Activated CD4-positive, alpha-beta memory T cell treated with anti-CD3 and anti-CD28 coated beads for 36 hours (primary cell): ENCODE measurements around the gene TOMM20. TPM values are rescaled to one million over a fixed set of nuclear protein-coding genes. Genes with fewer than 3 reads are reported as not detected.

Source experiments
- CTCF ChIA-PET: fragments of 350-600 bp; sonication (Branson Sonifier 250); formaldehyde crosslinking; loops from one replicate; lab custom pipeline; 2021; ENCODE audit warnings: antibody characterized with exemption, inconsistent platforms; lab: Charles Lee
- POLR2A ChIA-PET: fragments of 350-600 bp; sonication (Branson Sonifier 250); formaldehyde crosslinking; loops from one replicate; lab custom pipeline; 2021; ENCODE audit warnings: antibody characterized with exemption; lab: Charles Lee
- DNase-seq: peaks from one replicate; pipeline ENCODE4 v3.0.0-alpha.2; 2020
- H3K27ac Mint-ChIP-seq: one replicate; pipeline ENCODE4 v1.8.0; 2021; ENCODE audit warnings: mixed read lengths
- H3K27me3 Mint-ChIP-seq: one replicate; pipeline ENCODE4 v1.8.0; 2021; ENCODE audit warnings: mixed read lengths
- H3K36me3 Mint-ChIP-seq: one replicate; pipeline ENCODE4 v1.8.0; 2021; ENCODE audit warnings: mixed read lengths
- H3K4me1 Mint-ChIP-seq: one replicate; pipeline ENCODE4 v1.8.0; 2021; ENCODE audit warnings: low read depth, mixed read lengths
- H3K4me3 Mint-ChIP-seq: one replicate; pipeline ENCODE4 v1.8.0; 2021; ENCODE audit warnings: mild to moderate bottlenecking, mixed read lengths
- H3K9me3 Mint-ChIP-seq: one replicate; pipeline ENCODE4 v1.8.0; 2021; ENCODE audit warnings: mixed read lengths
- intact Hi-C: fragments of 100-400 bp; cut with micrococcal nuclease; formaldehyde crosslinking; loops from one replicate; pipeline ENCODE4 v1.15.1; 2023
- total RNA-seq, 2 experiments: library from RNA; stranded (reverse); gene quantifications; one replicate each; pipeline ENCODE4 v1.2.3, GENCODE V29; 2021

Gene TOMM20
- total RNA-seq, 2 experiments from 2014 or later: 127 to 142 TPM

GRCh38 chr1:235157150-235157549 lies 28.5 kb upstream of the TOMM20 start:
- Mint-ChIP-seq H3K36me3 (peaks cover 41% of the 10 kb centered on the region), H3K4me1 (peaks cover 22% of the 10 kb centered on the region), H3K4me3 (no peak overlapping the region), H3K27ac (no peak overlapping the region), H3K9me3 (no peaks in the 10 kb centered on the region), H3K27me3 (no peaks in the 10 kb centered on the region)
- ChIA-PET POLR2A (no interaction called here), CTCF (interaction anchor here (0.6 to 1.0 kb wide), 3 partner anchors 44 to 52 kb away, joined by 3 to 4 read pairs (median 3); no protein-coding TSS in a partner anchor)
- intact Hi-C loops: no loop called here
- no peak for DNase-seq

GRCh38 chr1:235156740-235157139 lies 28.1 kb upstream of the TOMM20 start:
- Mint-ChIP-seq H3K27me3 (no peaks in the 10 kb centered on the region), H3K4me1 (peaks cover 18% of the 10 kb centered on the region), H3K36me3 (peaks cover 42% of the 10 kb centered on the region), H3K4me3 (no peak overlapping the region), H3K9me3 (no peaks in the 10 kb centered on the region), H3K27ac (no peak overlapping the region)
- intact Hi-C loops: loop anchor here (1.0 kb wide), 1 partner anchor 173 kb away; no protein-coding TSS in a partner anchor
- DNase-seq: no peak
- POLR2A ChIA-PET: interaction anchor here (0.5 kb wide), 1 partner anchor 12 kb away, joined by 4 read pairs; no protein-coding TSS in a partner anchor
- CTCF ChIA-PET: interaction anchor here (0.7 to 1.5 kb wide), 3 partner anchors 52 to 286 kb away, joined by 3 to 5 read pairs (median 5); no protein-coding TSS in a partner anchor

GRCh38 chr1:235156265-235156664 lies 27.6 kb upstream of the TOMM20 start:
- H3K27ac Mint-ChIP-seq: no peak overlapping the region
- no peaks in the 10 kb centered on the region for H3K9me3 Mint-ChIP-seq
- intact Hi-C loops: loop anchor here (1.0 kb wide), 1 partner anchor 173 kb away; no protein-coding TSS in a partner anchor
- no peak for DNase-seq
- POLR2A ChIA-PET: interaction anchor here (0.5 kb wide), 1 partner anchor 11 kb away, joined by 4 read pairs; no protein-coding TSS in a partner anchor
- no peak overlapping the region for H3K4me3 Mint-ChIP-seq
- peaks cover 45% of the 10 kb centered on the region for H3K36me3 Mint-ChIP-seq
- H3K27me3 Mint-ChIP-seq: no peaks in the 10 kb centered on the region
- CTCF ChIA-PET: interaction anchor here (0.7 to 1.5 kb wide), 3 partner anchors 51 to 287 kb away, joined by 3 to 5 read pairs (median 5); no protein-coding TSS in a partner anchor
- peaks cover 19% of the 10 kb centered on the region for H3K4me1 Mint-ChIP-seq

- peaks cover 47% of the 10 kb centered on the region for H3K36me3 Mint-ChIP-seq
- H3K27ac Mint-ChIP-seq: no peak overlapping the region
- H3K4me1 Mint-ChIP-seq: peaks cover 26% of the 10 kb centered on the region
- intact Hi-C loops: no loop called here
- no peaks in the 10 kb centered on the region for H3K27me3 Mint-ChIP-seq
- H3K9me3 Mint-ChIP-seq: no peaks in the 10 kb centered on the region
- no peak for DNase-seq
- CTCF ChIA-PET: no interaction called here
- H3K4me3 Mint-ChIP-seq: no peak overlapping the region
- POLR2A ChIA-PET: no interaction called here
Observed at GRCh38 chr1:235152235-235152634, 23.6 kb upstream of the TOMM20 start.

GRCh38 chr1:235151033-235151432 lies 22.4 kb upstream of the TOMM20 start:
- Mint-ChIP-seq H3K9me3 (no peaks in the 10 kb centered on the region), H3K4me1 (peaks cover 29% of the 10 kb centered on the region), H3K4me3 (no peak overlapping the region), H3K27ac (no peak overlapping the region), H3K36me3 (peaks cover 49% of the 10 kb centered on the region), H3K27me3 (no peaks in the 10 kb centered on the region)
- ChIA-PET CTCF (interaction anchor here (0.6 to 1.2 kb wide), 2 partner anchors 45 to 265 kb away, joined by 3 to 6 read pairs; no protein-coding TSS in a partner anchor), POLR2A (no interaction called here)
- DNase-seq: no peak
- intact Hi-C loops: no loop called here

GRCh38 chr1:235149824-235150223 lies 21.2 kb upstream of the TOMM20 start:
- Mint-ChIP-seq H3K27ac (no peak overlapping the region), H3K4me3 (no peak overlapping the region), H3K36me3 (peaks cover 56% of the 10 kb centered on the region), H3K27me3 (no peaks in the 10 kb centered on the region), H3K9me3 (no peaks in the 10 kb centered on the region), H3K4me1 (peaks cover 28% of the 10 kb centered on the region)
- ChIA-PET POLR2A (no interaction called here), CTCF (interaction anchor here (1.2 kb wide), 1 partner anchor 267 kb away, joined by 6 read pairs; no protein-coding TSS in a partner anchor)
- intact Hi-C loops: no loop called here
- no peak for DNase-seq

GRCh38 chr1:235147269-235147668 lies 18.6 kb upstream of the TOMM20 start:
- H3K27me3 Mint-ChIP-seq: no peaks in the 10 kb centered on the region
- peaks cover 21% of the 10 kb centered on the region for H3K4me1 Mint-ChIP-seq
- POLR2A ChIA-PET: interaction anchor here (0.9 kb wide), 1 partner anchor 15 kb away, joined by 11 read pairs; no protein-coding TSS in a partner anchor
- peaks cover 44% of the 10 kb centered on the region for H3K36me3 Mint-ChIP-seq
- intact Hi-C loops: loop anchor here (1.0 kb wide), 1 partner anchor 18 kb away; no protein-coding TSS in a partner anchor
- no peak for DNase-seq
- CTCF ChIA-PET: no interaction called here
- no peaks in the 10 kb centered on the region for H3K9me3 Mint-ChIP-seq
- peak overlapping the region; percentile 14 for H3K27ac Mint-ChIP-seq
- no peak overlapping the region for H3K4me3 Mint-ChIP-seq

GRCh38 chr1:235145639-235146038 lies 17.0 kb upstream of the TOMM20 start:
- Mint-ChIP-seq H3K4me3 (no peak overlapping the region), H3K27me3 (no peaks in the 10 kb centered on the region), H3K27ac (no peak overlapping the region), H3K4me1 (peaks cover 14% of the 10 kb centered on the region), H3K36me3 (peaks cover 44% of the 10 kb centered on the region), H3K9me3 (no peaks in the 10 kb centered on the region)
- POLR2A ChIA-PET: interaction anchor here (1.4 kb wide), 1 partner anchor 15 kb away, joined by 4 read pairs; the partner anchor contains the start of gene RBM34
- DNase-seq: no peak
- CTCF ChIA-PET: interaction anchor here (1.3 kb wide), 1 partner anchor 52 kb away, joined by 7 read pairs; no protein-coding TSS in a partner anchor
- intact Hi-C loops: no loop called here

- Mint-ChIP-seq H3K4me3 (no peak overlapping the region), H3K4me1 (peaks cover 27% of the 10 kb centered on the region), H3K27me3 (no peaks in the 10 kb centered on the region), H3K36me3 (peaks cover 49% of the 10 kb centered on the region), H3K27ac (no peak overlapping the region), H3K9me3 (no peaks in the 10 kb centered on the region)
- ChIA-PET CTCF (interaction anchor here (0.6 kb wide), 1 partner anchor 38 kb away, joined by 3 read pairs; no protein-coding TSS in a partner anchor), POLR2A (no interaction called here)
- DNase-seq: no peak
- intact Hi-C loops: no loop called here
Observed at GRCh38 chr1:235142991-235143390, 14.4 kb upstream of the TOMM20 start.

- intact Hi-C loops: no loop called here
- no peak overlapping the region for H3K4me3 Mint-ChIP-seq
- H3K27me3 Mint-ChIP-seq: no peaks in the 10 kb centered on the region
- H3K27ac Mint-ChIP-seq: peak overlapping the region; percentile 40
- no peak for DNase-seq
- ChIA-PET POLR2A (interaction anchor here (1.5 to 2.5 kb wide), 2 partner anchors 11 to 21 kb away, joined by 5 to 9 read pairs; partner anchors contain the start of genes RBM34 and TOMM20), CTCF (interaction anchor here (1.4 to 1.6 kb wide), 3 partner anchors 22 to 277 kb away, joined by 3 to 4 read pairs (median 3); partner anchors contain the start of gene RBM34)
- peaks cover 65% of the 10 kb centered on the region for H3K36me3 Mint-ChIP-seq
- no peaks in the 10 kb centered on the region for H3K9me3 Mint-ChIP-seq
- peaks cover 20% of the 10 kb centered on the region for H3K4me1 Mint-ChIP-seq
Observed at GRCh38 chr1:235139315-235139714, 10.7 kb upstream of the TOMM20 start.

- intact Hi-C loops: no loop called here
- H3K9me3 Mint-ChIP-seq: no peaks in the 10 kb centered on the region
- peaks cover 60% of the 10 kb centered on the region for H3K36me3 Mint-ChIP-seq
- peak overlapping the region; percentile 40 for H3K27ac Mint-ChIP-seq
- no peaks in the 10 kb centered on the region for H3K27me3 Mint-ChIP-seq
- H3K4me1 Mint-ChIP-seq: peaks cover 20% of the 10 kb centered on the region
- peak; percentile 63 for DNase-seq
- ChIA-PET POLR2A (interaction anchor here (1.5 to 2.5 kb wide), 2 partner anchors 10 to 22 kb away, joined by 5 to 9 read pairs; partner anchors contain the start of genes RBM34 and TOMM20), CTCF (interaction anchor here (1.4 to 1.6 kb wide), 3 partner anchors 22 to 278 kb away, joined by 3 to 4 read pairs (median 3); partner anchors contain the start of gene RBM34)
- H3K4me3 Mint-ChIP-seq: no peak overlapping the region
Observed at GRCh38 chr1:235138821-235139220, 10.2 kb upstream of the TOMM20 start.

- POLR2A ChIA-PET: no interaction called here
- peaks cover 24% of the 10 kb centered on the region for H3K4me1 Mint-ChIP-seq
- no peak overlapping the region for H3K4me3 Mint-ChIP-seq
- peaks cover 45% of the 10 kb centered on the region for H3K36me3 Mint-ChIP-seq
- no peak overlapping the region for H3K27ac Mint-ChIP-seq
- intact Hi-C loops: no loop called here
- CTCF ChIA-PET: no interaction called here
- H3K27me3 Mint-ChIP-seq: no peaks in the 10 kb centered on the region
- no peak for DNase-seq
- no peaks in the 10 kb centered on the region for H3K9me3 Mint-ChIP-seq
Observed at GRCh38 chr1:235136111-235136510, 7.5 kb upstream of the TOMM20 start.
